Tibial artery (tissue), 4 donors: ENCODE results near the gene ADGRD2.

Experiments used
- DNase-seq, 2 donors: peaks; one replicate each; pipeline ENCODE4 v3.0.0-alpha.2; 2019
- H3K27ac ChIP-seq, 2 donors: fragments of 200-600 bp; sonication (generic) in 1 of 2; 1 replicate in 1 of 2; 2 replicates in 1 of 2; pipeline ENCODE4 v1.5.1; 2018 to 2019; ENCODE audit warnings: mild to moderate bottlenecking in 1 of 2
- H3K27me3 ChIP-seq, 2 donors: fragments of 200-600 bp; sonication (generic) in 1 of 2; one replicate each; pipeline versions ENCODE4 v1.5.1 to v1.6.0; 2016 to 2019
- H3K36me3 ChIP-seq, 3 donors: fragments of 200-600 bp; sonication (generic) in 2 of 3; one replicate each; pipeline ENCODE4 v1.5.1; 2016 to 2019; ENCODE audit warnings: mild to moderate bottlenecking in 2 of 3
- H3K4me1 ChIP-seq, 4 donors: fragments of 200-600 bp; sonication (generic) in 2 of 4; 1 replicate in 3 of 4; 2 replicates in 1 of 4; pipeline ENCODE4 v1.5.1; 2016 to 2019
- H3K4me3 ChIP-seq, 2 donors: fragments of 200-600 bp; sonication (generic) in 1 of 2; 1 replicate in 1 of 2; 2 replicates in 1 of 2; pipeline ENCODE4 v1.5.1; 2018 to 2019; ENCODE audit warnings: mild to moderate bottlenecking in 2 of 2
- H3K9me3 ChIP-seq, 3 donors: fragments of 200-600 bp; sonication (generic) in 1 of 3; one replicate each; pipeline ENCODE4 v1.5.1; 2016 to 2019
- intact Hi-C: fragments of 100-400 bp; cut with DNase I; formaldehyde crosslinking; loops from one replicate; pipeline ENCODE4 v1.15.0; 2023; ENCODE audit warnings: low total_unique reads
- TF ChIP-seq, protein P1 (sequence below), 2 experiments: fragments of 200-600 bp in 1 of 2; fragments of 450-650 bp in 1 of 2; IDR thresholded peaks; one replicate each; pipeline ENCODE4 v1.5.1; 2017 to 2019; ENCODE audit warnings: antibody characterized with exemption in 2 of 2, mild to moderate bottlenecking in 1 of 2, moderate library complexity in 1 of 2

ADGRD2 gene

DNA sequence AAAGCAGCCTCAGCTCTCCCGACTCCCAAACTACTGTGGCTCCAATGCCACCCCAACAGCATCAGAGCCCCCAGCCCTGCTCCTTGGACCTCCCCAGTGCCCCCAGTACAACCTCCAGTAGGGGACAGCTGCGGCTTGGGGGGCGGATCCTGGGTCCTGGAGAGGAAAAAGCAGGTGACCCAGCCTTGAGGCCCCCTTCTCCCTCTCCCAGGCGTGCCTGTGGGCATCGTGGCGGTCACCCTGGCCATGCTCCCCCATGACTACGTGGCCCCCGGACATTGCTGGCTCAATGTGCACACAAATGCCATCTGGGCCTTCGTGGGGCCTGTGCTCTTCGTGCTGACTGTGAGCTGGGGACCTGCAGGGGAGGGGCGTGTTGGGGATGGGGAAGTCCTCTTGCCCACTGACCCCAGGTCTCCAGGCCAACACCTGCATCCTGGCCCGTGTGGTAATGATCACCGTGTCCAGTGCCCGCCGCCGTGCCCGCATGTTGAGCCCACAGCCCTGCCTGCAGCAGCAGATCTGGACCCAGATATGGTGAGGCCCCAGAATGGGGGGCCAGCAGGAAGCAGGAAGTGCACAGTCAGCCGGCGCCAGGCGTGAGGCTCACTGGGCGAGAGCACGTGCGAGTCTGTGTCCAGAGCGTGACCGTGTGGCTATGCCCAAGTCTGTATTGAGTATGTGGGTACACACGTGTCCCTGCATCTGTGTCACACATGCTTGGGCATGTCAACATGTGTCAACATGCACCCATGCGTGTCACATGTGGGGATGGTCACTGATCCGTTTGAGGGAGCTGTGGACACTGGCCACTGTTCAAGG is 19.0 kb downstream of the ADGRD2 start:
- H3K27ac ChIP-seq: no peak overlapping the region
- DNase-seq: no peak
- H3K27me3 ChIP-seq: peaks cover 0 to 65% of the 10 kb centered on the region in 2 donors
- H3K9me3 ChIP-seq: no peaks in the 10 kb centered on the region
- no peak overlapping the region for H3K4me3 ChIP-seq
- intact Hi-C loops: no loop called here
- H3K4me1 ChIP-seq: no peaks in the 10 kb centered on the region
- H3K36me3 ChIP-seq: no peaks in the 10 kb centered on the region
- TF ChIP-seq, protein P1, sequence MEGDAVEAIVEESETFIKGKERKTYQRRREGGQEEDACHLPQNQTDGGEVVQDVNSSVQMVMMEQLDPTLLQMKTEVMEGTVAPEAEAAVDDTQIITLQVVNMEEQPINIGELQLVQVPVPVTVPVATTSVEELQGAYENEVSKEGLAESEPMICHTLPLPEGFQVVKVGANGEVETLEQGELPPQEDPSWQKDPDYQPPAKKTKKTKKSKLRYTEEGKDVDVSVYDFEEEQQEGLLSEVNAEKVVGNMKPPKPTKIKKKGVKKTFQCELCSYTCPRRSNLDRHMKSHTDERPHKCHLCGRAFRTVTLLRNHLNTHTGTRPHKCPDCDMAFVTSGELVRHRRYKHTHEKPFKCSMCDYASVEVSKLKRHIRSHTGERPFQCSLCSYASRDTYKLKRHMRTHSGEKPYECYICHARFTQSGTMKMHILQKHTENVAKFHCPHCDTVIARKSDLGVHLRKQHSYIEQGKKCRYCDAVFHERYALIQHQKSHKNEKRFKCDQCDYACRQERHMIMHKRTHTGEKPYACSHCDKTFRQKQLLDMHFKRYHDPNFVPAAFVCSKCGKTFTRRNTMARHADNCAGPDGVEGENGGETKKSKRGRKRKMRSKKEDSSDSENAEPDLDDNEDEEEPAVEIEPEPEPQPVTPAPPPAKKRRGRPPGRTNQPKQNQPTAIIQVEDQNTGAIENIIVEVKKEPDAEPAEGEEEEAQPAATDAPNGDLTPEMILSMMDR (IDR thresholded peaks at IDR 0.05): no peak

DNA sequence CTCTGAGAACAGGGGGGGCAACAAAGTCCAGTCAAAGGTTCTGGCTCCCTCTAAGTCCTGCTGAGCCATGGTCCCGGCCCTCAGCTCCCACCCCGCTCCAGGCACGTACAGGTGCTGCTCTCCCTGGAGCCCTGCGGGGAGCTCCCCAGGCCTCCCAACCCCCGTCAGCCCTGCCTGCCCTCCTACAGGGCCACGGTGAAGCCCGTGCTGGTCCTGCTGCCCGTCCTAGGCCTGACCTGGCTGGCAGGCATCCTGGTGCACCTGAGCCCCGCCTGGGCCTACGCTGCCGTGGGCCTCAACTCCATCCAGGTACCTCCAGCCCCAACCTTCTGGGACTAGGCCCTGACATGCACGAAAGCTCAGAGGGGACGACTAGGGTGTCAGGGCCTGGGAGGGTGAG is 20.1 kb downstream of the ADGRD2 start:
- Histone ChIP-seq H3K27ac (no peak overlapping the region), H3K9me3 (no peaks in the 10 kb centered on the region), H3K4me1 (no peaks in the 10 kb centered on the region), H3K27me3 (peaks cover 0 to 76% of the 10 kb centered on the region in 2 donors), H3K4me3 (no peak overlapping the region), H3K36me3 (no peaks in the 10 kb centered on the region)
- TF ChIP-seq, protein P1 (IDR thresholded peaks at IDR 0.05): no peak
- DNase-seq: no peak
- intact Hi-C loops: no loop called here

DNA sequence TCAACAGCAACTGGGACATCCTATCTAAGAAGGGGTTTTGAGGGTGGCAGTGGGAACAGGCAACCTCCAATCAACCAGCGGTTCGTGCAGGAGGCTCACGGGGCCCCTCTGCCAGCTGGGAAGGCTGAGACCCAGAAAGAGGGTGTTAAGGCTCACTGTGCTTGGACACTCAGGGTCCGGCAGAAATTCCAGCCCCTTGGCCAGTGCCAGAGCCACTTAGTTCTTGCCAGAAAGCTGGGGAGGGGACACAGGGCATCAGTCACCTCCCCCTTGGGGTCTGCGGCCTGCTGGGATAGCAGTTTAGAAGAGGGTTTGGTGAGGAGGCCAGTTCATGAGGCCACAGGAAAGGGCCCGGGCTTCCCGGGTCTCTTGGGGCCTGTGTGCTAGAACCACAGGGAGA is 20.5 kb downstream of the ADGRD2 start:
- Histone ChIP-seq H3K9me3 (no peaks in the 10 kb centered on the region), H3K36me3 (no peaks in the 10 kb centered on the region), H3K4me3 (no peak overlapping the region), H3K27ac (no peak overlapping the region), H3K4me1 (no peaks in the 10 kb centered on the region), H3K27me3 (peaks cover 0 to 79% of the 10 kb centered on the region in 2 donors)
- TF ChIP-seq, protein P1 (IDR thresholded peaks at IDR 0.05): no peak
- no peak for DNase-seq
- intact Hi-C loops: no loop called here

DNA sequence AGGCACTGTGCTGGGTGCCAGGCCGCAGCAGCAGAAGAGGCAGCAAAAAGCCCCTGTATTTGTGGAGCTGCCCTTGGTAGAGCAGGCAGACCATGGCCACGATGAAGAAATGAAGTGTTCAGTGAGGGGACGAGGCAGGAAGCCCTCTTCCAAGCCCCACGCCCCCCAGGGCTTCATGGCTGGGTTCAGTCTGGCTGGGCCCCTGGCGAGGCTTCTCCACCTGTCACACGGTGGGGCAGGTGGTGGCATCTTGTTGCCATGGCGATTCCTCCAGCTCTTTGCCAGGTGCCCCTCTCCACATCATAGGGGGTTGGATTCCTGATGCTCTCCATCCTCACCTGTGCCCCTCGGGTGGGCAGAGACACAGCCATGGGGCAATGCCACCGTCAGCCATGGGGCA is 21.5 kb downstream of the ADGRD2 start:
- intact Hi-C loops: no loop called here
- H3K4me1 ChIP-seq: no peaks in the 10 kb centered on the region
- no peak overlapping the region for H3K4me3 ChIP-seq
- no peaks in the 10 kb centered on the region for H3K36me3 ChIP-seq
- H3K9me3 ChIP-seq: no peaks in the 10 kb centered on the region
- no peak overlapping the region for H3K27ac ChIP-seq
- DNase-seq: no peak
- peaks cover 0 to 82% of the 10 kb centered on the region in 2 donors for H3K27me3 ChIP-seq
- TF ChIP-seq, protein P1 (IDR thresholded peaks at IDR 0.05): no peak

DNA sequence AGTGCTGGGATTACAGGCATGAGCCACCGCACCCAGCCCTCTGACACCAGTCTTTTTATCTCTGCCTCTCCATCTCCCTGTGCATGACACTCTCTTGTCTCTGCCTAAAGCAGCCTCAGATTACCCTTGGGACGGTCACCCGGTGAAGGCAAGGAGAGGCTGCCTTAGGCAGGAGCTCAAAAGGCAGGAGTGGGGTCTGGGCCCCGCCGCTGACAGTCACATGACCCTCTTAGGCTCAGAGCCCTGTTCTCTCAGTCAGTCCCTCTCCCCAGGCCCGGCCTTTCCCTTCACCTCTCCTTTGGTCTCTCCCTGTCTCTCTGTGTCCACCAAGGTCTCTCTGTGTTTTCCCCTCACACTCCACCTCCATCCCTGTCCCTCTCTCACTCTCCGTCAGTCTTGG is 22.5 kb downstream of the ADGRD2 start:
- H3K36me3 ChIP-seq: no peaks in the 10 kb centered on the region
- H3K4me3 ChIP-seq: no peak overlapping the region
- peaks cover 0 to 87% of the 10 kb centered on the region in 2 donors for H3K27me3 ChIP-seq
- peaks cover 0 to 10% (median 5%) of the 10 kb centered on the region in 4 donors for H3K4me1 ChIP-seq
- no peak overlapping the region for H3K27ac ChIP-seq
- TF ChIP-seq, protein P1 (IDR thresholded peaks at IDR 0.05): no peak
- intact Hi-C loops: no loop called here
- DNase-seq: no peak
- H3K9me3 ChIP-seq: no peaks in the 10 kb centered on the region
